Nephron progenitor cell (in vitro differentiated cells): ENCODE results near the gene CLPTM1L.
"Not testable (repeated sequence)": the region's sequence is repeated elsewhere in the genome, so short reads cannot be mapped to it uniquely, and the experiment has no call there.

Experiments
- DNase-seq: peaks from one replicate; pipeline ENCODE4 v3.0.0; 2021
- H3K27ac Mint-ChIP-seq: 2 replicates; pipeline ENCODE4 v1.8.0; 2021; ENCODE audit warnings: mild to moderate bottlenecking, moderate library complexity, mixed read lengths
- H3K27me3 Mint-ChIP-seq: 2 replicates; pipeline ENCODE4 v1.8.0; 2021; ENCODE audit warnings: mild to moderate bottlenecking, low read depth, mixed read lengths; ENCODE audit not compliant: poor library complexity
- H3K36me3 Mint-ChIP-seq: 2 replicates; pipeline ENCODE4 v1.8.0; 2021; ENCODE audit warnings: low read depth, mixed read lengths
- H3K4me1 Mint-ChIP-seq: 2 replicates; pipeline ENCODE4 v1.8.0; 2021; ENCODE audit warnings: mixed read lengths
- H3K4me3 Mint-ChIP-seq: 2 replicates; pipeline ENCODE4 v1.8.0; 2021; ENCODE audit warnings: mild to moderate bottlenecking, moderate library complexity, mixed read lengths
- H3K9me3 Mint-ChIP-seq: 2 replicates; pipeline ENCODE4 v1.8.0; 2021; ENCODE audit warnings: mild to moderate bottlenecking, moderate library complexity, mixed read lengths
- CTCF ChIP-seq: fragments of 200-600 bp; sonication (generic); IDR thresholded peaks from 2 replicates; pipeline ENCODE4 v1.5.0; 2021; ENCODE audit warnings: antibody characterized with exemption

The CLPTM1L gene

GRCh38 chr5:1329111-1329579 lies 15.8 kb downstream of the CLPTM1L start:
- Mint-ChIP-seq H3K27me3 (peaks cover 12% of the 10 kb centered on the region), H3K27ac (no peak overlapping the region)

GRCh38 chr5:1328237-1329110 lies 16.4 kb downstream of the CLPTM1L start:
- peaks cover 66% of the 10 kb centered on the region for H3K36me3 Mint-ChIP-seq
- H3K27ac Mint-ChIP-seq = peak overlapping the region; percentile 53
- not testable (repeated sequence) for DNase-seq, H3K4me3 Mint-ChIP-seq
- H3K9me3 Mint-ChIP-seq = peaks cover 25% of the 10 kb centered on the region
- peaks cover 28% of the 10 kb centered on the region for H3K4me1 Mint-ChIP-seq
- H3K27me3 Mint-ChIP-seq = peaks cover 12% of the 10 kb centered on the region

More at GRCh38 chr5:1329111-1329579, 15.8 kb downstream of the CLPTM1L start:
- Mint-ChIP-seq H3K36me3 (peaks cover 73% of the 10 kb centered on the region), H3K9me3 (peaks cover 25% of the 10 kb centered on the region), H3K4me1 (peaks cover 28% of the 10 kb centered on the region), H3K4me3 (no peak overlapping the region)
- no peak for TF ChIP-seq CTCF
- no peak for DNase-seq

GRCh38 chr5:1326901-1327756 lies 17.8 kb downstream of the CLPTM1L start:
- H3K27me3 Mint-ChIP-seq = peaks cover 12% of the 10 kb centered on the region
- peaks cover 54% of the 10 kb centered on the region for H3K36me3 Mint-ChIP-seq
- peak overlapping the region; percentile 99 for H3K27ac Mint-ChIP-seq
- not testable (repeated sequence) for DNase-seq, H3K4me3 Mint-ChIP-seq
- H3K9me3 Mint-ChIP-seq = peaks cover 25% of the 10 kb centered on the region
- H3K4me1 Mint-ChIP-seq = peaks cover 28% of the 10 kb centered on the region

GRCh38 chr5:1326532-1326875 lies 18.4 kb downstream of the CLPTM1L start:
- not testable (repeated sequence) for DNase-seq
- Mint-ChIP-seq H3K4me3 (peak overlapping the region; percentile 43), H3K4me1 (peaks cover 28% of the 10 kb centered on the region), H3K9me3 (peaks cover 25% of the 10 kb centered on the region), H3K27ac (peak overlapping the region; percentile 99), H3K27me3 (peaks cover 12% of the 10 kb centered on the region), H3K36me3 (peaks cover 48% of the 10 kb centered on the region)

- peaks cover 46% of the 10 kb centered on the region for H3K36me3 Mint-ChIP-seq
- peaks cover 12% of the 10 kb centered on the region for H3K27me3 Mint-ChIP-seq
- H3K27ac Mint-ChIP-seq = peak overlapping the region; percentile 99
- H3K9me3 Mint-ChIP-seq = peaks cover 25% of the 10 kb centered on the region
- H3K4me1 Mint-ChIP-seq = peaks cover 28% of the 10 kb centered on the region
- DNase-seq = no peak
- no peak for TF ChIP-seq CTCF
- peak overlapping the region; percentile 43 for H3K4me3 Mint-ChIP-seq
Measured at GRCh38 chr5:1325870-1326531, 18.9 kb downstream of the CLPTM1L start.

- DNase-seq = no peak
Measured at GRCh38 chr5:1325191-1325741, 19.6 kb downstream of the CLPTM1L start.

More at GRCh38 chr5:1325191-1325741, 19.6 kb downstream of the CLPTM1L start:
- peaks cover 12% of the 10 kb centered on the region for H3K27me3 Mint-ChIP-seq
- peaks cover 42% of the 10 kb centered on the region for H3K36me3 Mint-ChIP-seq
- peaks cover 28% of the 10 kb centered on the region for H3K4me1 Mint-ChIP-seq
- peaks cover 25% of the 10 kb centered on the region for H3K9me3 Mint-ChIP-seq
- no peak overlapping the region for H3K4me3 Mint-ChIP-seq
- H3K27ac Mint-ChIP-seq = no peak overlapping the region
- no peak for TF ChIP-seq CTCF
